OCI-LY1 (cell line): ENCODE data around the gene MRM2.

Experiments
- H2AFZ ChIP-seq: fragments of 200-600 bp; sonication (generic), shearing (Covaris generic); 2 replicates; pipeline ENCODE4 v1.6.0; 2014; ENCODE audit warnings: antibody characterized with exemption, mild to moderate bottlenecking, low read length
- H3F3A ChIP-seq: fragments of 200-600 bp; sonication (generic), shearing (Covaris generic); 2 replicates; pipeline ENCODE4 v1.6.0; 2014; ENCODE audit warnings: mild to moderate bottlenecking, antibody characterized with exemption, low read length, moderate library complexity; ENCODE audit not compliant: insufficient read depth
- H3K27ac ChIP-seq: fragments of 200-600 bp; sonication (generic); 2 replicates; pipeline ENCODE4 v1.5.1; 2014; ENCODE audit warnings: low read length, mixed run types, mild to moderate bottlenecking, low read depth; ENCODE audit not compliant: poor library complexity, severe bottlenecking
- H3K27me3 ChIP-seq: fragments of 200-600 bp; sonication (generic); 2 replicates; pipeline ENCODE4 v1.6.0; 2014; ENCODE audit warnings: antibody characterized with exemption, mild to moderate bottlenecking, low read length, moderate library complexity; ENCODE audit not compliant: insufficient read depth
- H3K36me3 ChIP-seq: fragments of 200-600 bp; sonication (generic); 2 replicates; pipeline ENCODE4 v1.6.1; 2014; ENCODE audit warnings: mild to moderate bottlenecking, antibody characterized with exemption, low read length, moderate library complexity, mixed read lengths; ENCODE audit not compliant: insufficient read depth
- H3K4me1 ChIP-seq: fragments of 200-600 bp; sonication (generic); 2 replicates; pipeline ENCODE4 v1.5.1; 2014; ENCODE audit warnings: mild to moderate bottlenecking, low read length, moderate library complexity; ENCODE audit not compliant: insufficient read depth, severe bottlenecking
- H3K4me2 ChIP-seq: fragments of 200-600 bp; sonication (generic), shearing (Covaris generic); 2 replicates; pipeline ENCODE4 v1.6.1; 2014; ENCODE audit warnings: low read length
- H3K4me3 ChIP-seq: fragments of 200-600 bp; sonication (generic); 2 replicates; pipeline ENCODE4 v1.5.1; 2014; ENCODE audit warnings: low read length, low read depth, mild to moderate bottlenecking, mixed read lengths; ENCODE audit not compliant: poor library complexity, severe bottlenecking
- H3K79me2 ChIP-seq: fragments of 200-600 bp; shearing (Covaris generic); 2 replicates; pipeline ENCODE4 v1.6.1; 2016; ENCODE audit warnings: mixed run types, low read length, mixed read lengths; ENCODE audit not compliant: insufficient read depth
- H3K9ac ChIP-seq: fragments of 200-600 bp; sonication (generic), shearing (Covaris generic); 2 replicates; pipeline ENCODE4 v1.6.1; 2014; ENCODE audit warnings: mild to moderate bottlenecking, low read length, mixed read lengths
- H3K9me2 ChIP-seq: fragments of 200-600 bp; sonication (generic), shearing (Covaris generic); 2 replicates; pipeline ENCODE4 v1.6.1; 2014; ENCODE audit warnings: low read depth, mild to moderate bottlenecking, low read length, mixed read lengths
- H3K9me3 ChIP-seq: fragments of 200-600 bp; shearing (Covaris generic); 2 replicates; pipeline ENCODE4 v1.6.1; 2014; ENCODE audit warnings: low read length, mixed read lengths
- H4K20me1 ChIP-seq: fragments of 200-600 bp; sonication (generic), shearing (Covaris generic); 2 replicates; pipeline ENCODE4 v1.6.0; 2016; ENCODE audit warnings: mild to moderate bottlenecking, low read length; ENCODE audit not compliant: insufficient read depth
- EZH2 ChIP-seq: fragments of 200-600 bp; sonication (generic), shearing (Covaris generic); IDR thresholded peaks from 2 replicates; pipeline ENCODE4 v1.8.0; 2017; ENCODE audit warnings: borderline replicate concordance, mixed run types, mild to moderate bottlenecking, antibody characterized with exemption, low read length, moderate library complexity, mixed read lengths
- TF ChIP-seq, protein P1 (sequence below): fragments of 200-600 bp; sonication (generic), shearing (Covaris generic); IDR thresholded peaks from 2 replicates; pipeline ENCODE4 v1.5.1; 2017; ENCODE audit warnings: mild to moderate bottlenecking, antibody characterized with exemption, low read length, moderate library complexity, mixed read lengths

MRM2 gene

DNA sequence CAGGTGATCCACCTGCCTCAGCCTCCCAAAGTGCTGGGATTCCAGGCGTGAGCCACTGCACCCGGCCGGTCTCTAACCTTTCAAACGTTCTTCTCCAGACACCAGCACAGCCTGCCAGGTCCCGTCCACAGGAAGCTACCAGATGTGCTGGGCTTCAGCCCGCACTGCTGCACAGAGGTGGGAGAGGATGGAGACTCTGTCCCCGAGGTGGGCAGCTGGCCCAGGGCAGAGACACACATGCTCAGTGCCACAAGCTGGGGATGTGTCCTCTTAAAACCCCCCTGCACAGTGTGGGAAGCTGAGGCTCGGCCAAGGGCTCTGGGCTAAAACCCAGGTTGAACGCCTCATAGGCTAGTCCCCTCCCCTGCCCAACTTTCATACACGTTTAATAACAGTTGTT, 9.4 kb upstream of the MRM2 start:
- no peaks in the 10 kb centered on the region for H4K20me1 ChIP-seq
- H3K27ac ChIP-seq = no peak overlapping the region
- H3K36me3 ChIP-seq = peaks cover 9% of the 10 kb centered on the region; the same call in 1 of the 2 replicates
- TF ChIP-seq, protein P1, sequence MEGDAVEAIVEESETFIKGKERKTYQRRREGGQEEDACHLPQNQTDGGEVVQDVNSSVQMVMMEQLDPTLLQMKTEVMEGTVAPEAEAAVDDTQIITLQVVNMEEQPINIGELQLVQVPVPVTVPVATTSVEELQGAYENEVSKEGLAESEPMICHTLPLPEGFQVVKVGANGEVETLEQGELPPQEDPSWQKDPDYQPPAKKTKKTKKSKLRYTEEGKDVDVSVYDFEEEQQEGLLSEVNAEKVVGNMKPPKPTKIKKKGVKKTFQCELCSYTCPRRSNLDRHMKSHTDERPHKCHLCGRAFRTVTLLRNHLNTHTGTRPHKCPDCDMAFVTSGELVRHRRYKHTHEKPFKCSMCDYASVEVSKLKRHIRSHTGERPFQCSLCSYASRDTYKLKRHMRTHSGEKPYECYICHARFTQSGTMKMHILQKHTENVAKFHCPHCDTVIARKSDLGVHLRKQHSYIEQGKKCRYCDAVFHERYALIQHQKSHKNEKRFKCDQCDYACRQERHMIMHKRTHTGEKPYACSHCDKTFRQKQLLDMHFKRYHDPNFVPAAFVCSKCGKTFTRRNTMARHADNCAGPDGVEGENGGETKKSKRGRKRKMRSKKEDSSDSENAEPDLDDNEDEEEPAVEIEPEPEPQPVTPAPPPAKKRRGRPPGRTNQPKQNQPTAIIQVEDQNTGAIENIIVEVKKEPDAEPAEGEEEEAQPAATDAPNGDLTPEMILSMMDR = no peak
- no peak for TF ChIP-seq EZH2
- no peaks in the 10 kb centered on the region for H3K79me2 ChIP-seq
- no peaks in the 10 kb centered on the region for H3K9me2 ChIP-seq
- H3K9ac ChIP-seq = no peak overlapping the region
- H3K9me3 ChIP-seq = no peaks in the 10 kb centered on the region
- H3K4me3 ChIP-seq = no peak overlapping the region
- H3K27me3 ChIP-seq = no peaks in the 10 kb centered on the region
- H3F3A ChIP-seq = no peaks in the 10 kb centered on the region
- H3K4me1 ChIP-seq = peaks cover 2% of the 10 kb centered on the region
- H3K4me2 ChIP-seq = no peak overlapping the region
- no peak overlapping the region for H2AFZ ChIP-seq

DNA sequence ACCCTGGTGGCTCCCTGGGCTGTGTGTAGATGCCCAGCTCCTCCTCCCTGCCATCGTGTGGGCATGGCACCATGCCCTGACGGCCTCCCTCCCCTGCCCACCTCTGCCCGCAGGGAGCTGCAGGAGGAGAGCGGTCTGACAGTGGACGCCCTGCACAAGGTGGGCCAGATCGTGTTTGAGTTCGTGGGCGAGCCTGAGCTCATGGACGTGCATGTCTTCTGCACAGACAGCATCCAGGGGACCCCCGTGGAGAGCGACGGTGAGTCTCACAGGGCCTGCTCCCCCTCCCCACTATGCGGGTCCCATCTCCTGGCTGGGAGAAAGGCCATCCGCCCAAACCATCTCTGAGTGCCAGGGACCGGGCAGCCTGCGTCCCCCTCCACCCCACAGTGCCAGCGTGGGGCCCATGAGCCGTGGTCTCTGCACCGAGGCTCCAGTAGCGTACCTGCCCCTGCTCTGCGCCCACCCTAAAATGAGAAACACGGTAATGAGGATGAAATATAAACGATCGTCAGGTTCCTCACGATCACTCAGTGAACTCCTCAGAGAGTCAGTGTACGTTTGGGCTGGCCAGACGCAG, 7.8 kb upstream of the MRM2 start:
- Histone ChIP-seq H3K27ac (no peak overlapping the region), H3K9me3 (no peaks in the 10 kb centered on the region), H3K9ac (no peak overlapping the region), H3F3A (no peaks in the 10 kb centered on the region), H3K4me1 (peaks cover 9% of the 10 kb centered on the region), H3K36me3 (peaks cover 9% of the 10 kb centered on the region; the same call in 1 of the 2 replicates), H3K9me2 (no peaks in the 10 kb centered on the region), H2AFZ (no peak overlapping the region), H3K4me3 (no peak overlapping the region), H4K20me1 (no peaks in the 10 kb centered on the region), H3K27me3 (no peaks in the 10 kb centered on the region), H3K79me2 (no peaks in the 10 kb centered on the region), H3K4me2 (no peak overlapping the region)
- no peak for TF ChIP-seq EZH2
- TF ChIP-seq, protein P1 = no peak

DNA sequence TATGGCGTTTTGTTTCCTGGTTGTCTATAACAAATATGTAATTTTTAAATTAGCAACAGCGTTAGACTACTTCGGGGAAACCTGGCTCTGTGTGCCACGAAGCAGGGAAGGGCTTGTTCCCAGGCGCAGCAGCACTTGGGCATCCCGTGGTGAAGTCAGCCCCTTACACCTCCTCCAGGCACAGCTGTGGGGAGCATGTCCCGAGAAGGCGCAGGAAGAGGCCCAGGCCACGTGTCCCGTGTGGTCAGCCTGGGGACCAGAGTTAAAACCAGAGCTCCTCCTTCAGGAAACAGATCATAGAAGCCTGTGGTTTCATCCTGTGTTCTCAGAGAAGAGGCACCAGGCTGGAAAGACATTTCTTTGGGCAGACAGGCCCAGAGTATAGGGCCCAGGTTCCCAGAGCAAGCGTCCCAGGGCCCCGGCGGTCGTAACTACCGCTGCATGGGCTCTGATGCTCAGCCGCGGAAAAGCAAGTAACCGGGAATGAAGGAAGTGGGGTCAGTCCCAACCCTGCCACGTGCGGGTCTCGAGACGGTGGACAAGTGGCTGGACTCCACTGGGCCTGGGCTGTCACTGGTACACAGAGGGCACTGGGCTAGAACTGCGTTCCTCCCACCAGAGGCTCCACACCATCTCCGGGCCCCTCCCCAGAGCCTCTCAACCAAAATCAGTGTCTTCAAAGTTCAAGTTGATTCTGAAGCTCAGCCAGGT, 7.1 kb upstream of the MRM2 start:
- Histone ChIP-seq H3K9ac (no peak overlapping the region), H3K4me3 (no peak overlapping the region), H3K9me2 (no peaks in the 10 kb centered on the region), H3K4me1 (peaks cover 16% of the 10 kb centered on the region), H3K9me3 (no peaks in the 10 kb centered on the region), H2AFZ (no peak overlapping the region), H3K79me2 (no peaks in the 10 kb centered on the region), H3F3A (no peaks in the 10 kb centered on the region), H3K4me2 (no peak overlapping the region), H3K27me3 (no peaks in the 10 kb centered on the region), H3K27ac (no peak overlapping the region), H3K36me3 (peaks cover 9% of the 10 kb centered on the region; the same call in 1 of the 2 replicates), H4K20me1 (no peaks in the 10 kb centered on the region)
- no peak for TF ChIP-seq EZH2
- TF ChIP-seq, protein P1 = no peak
